ENCODE data around the gene FGGY.
A peak's percentile ranks its signal among the peaks of the same experiment; 100 is the strongest.

FGGY gene

GRCh38 chr1:59391212-59392179, 94.6 kb downstream of the FGGY start:
- DNase-seq, result no peak

GRCh38 chr1:59393211-59394180, 96.6 kb downstream of the FGGY start:
- peak; percentile 35 to 68 for DNase-seq

- DNase-seq, result no peak
Observed at GRCh38 chr1:59394706-59395425, 98.0 kb downstream of the FGGY start.

GRCh38 chr1:59396387-59396786, 99.5 kb downstream of the FGGY start:
- DNase-seq, result no peak

- DNase-seq, result no peak
Observed at GRCh38 chr1:59397139-59397858, 100.4 kb downstream of the FGGY start.

GRCh38 chr1:59399642-59400041, 102.7 kb downstream of the FGGY start:
- no peak for DNase-seq

- DNase-seq, result no peak
Observed at GRCh38 chr1:59401581-59401980, 104.7 kb downstream of the FGGY start.

- DNase-seq, result no peak
Observed at GRCh38 chr1:59404796-59405195, 107.9 kb downstream of the FGGY start.

- no peak for DNase-seq
Observed at GRCh38 chr1:59406437-59407164, 109.7 kb downstream of the FGGY start.

GRCh38 chr1:59408608-59409240, 111.8 kb downstream of the FGGY start:
- DNase-seq, result no peak

GRCh38 chr1:59409549-59409948, 112.7 kb downstream of the FGGY start:
- no peak for DNase-seq

- no peak for DNase-seq
Observed at GRCh38 chr1:59409986-59410385, 113.1 kb downstream of the FGGY start.

- DNase-seq, result no peak
Observed at GRCh38 chr1:59410457-59410856, 113.6 kb downstream of the FGGY start.

- DNase-seq, result no peak
Observed at GRCh38 chr1:59411147-59411546, 114.3 kb downstream of the FGGY start.

GRCh38 chr1:59412718-59413326, 115.9 kb downstream of the FGGY start:
- DNase-seq, result no peak

GRCh38 chr1:59413327-59413720, 116.4 kb downstream of the FGGY start:
- DNase-seq, result no peak

- DNase-seq, result peak; percentile 1 to 9
Observed at GRCh38 chr1:59414406-59415133, 117.7 kb downstream of the FGGY start.

- DNase-seq, result no peak
Observed at GRCh38 chr1:59415286-59415850, 118.5 kb downstream of the FGGY start.

- no peak for DNase-seq
Observed at GRCh38 chr1:59415881-59416280, 119.0 kb downstream of the FGGY start.

Measured in SHP77 (cell line).